OCI-LY7 (cell line): ENCODE results near the gene ANKRD13D.

Experiments
- EZH2phosphoT487 ChIP-seq: fragments of 200-600 bp; sonication (generic); IDR thresholded peaks from 2 replicates; pipeline ENCODE4 v1.6.1; 2018; ENCODE audit warnings: low read depth, borderline replicate concordance, mild to moderate bottlenecking, mixed run types, antibody characterized with exemption, low read length, moderate library complexity, mixed read lengths
- TF ChIP-seq, protein P1 (sequence below): fragments of 200-600 bp; sonication (generic); conservative IDR thresholded peaks from 2 replicates; pipeline ENCODE4 v1.5.1; 2014; ENCODE audit warnings: mild to moderate bottlenecking, antibody characterized with exemption, low read length, moderate library complexity, mixed read lengths

DNA sequence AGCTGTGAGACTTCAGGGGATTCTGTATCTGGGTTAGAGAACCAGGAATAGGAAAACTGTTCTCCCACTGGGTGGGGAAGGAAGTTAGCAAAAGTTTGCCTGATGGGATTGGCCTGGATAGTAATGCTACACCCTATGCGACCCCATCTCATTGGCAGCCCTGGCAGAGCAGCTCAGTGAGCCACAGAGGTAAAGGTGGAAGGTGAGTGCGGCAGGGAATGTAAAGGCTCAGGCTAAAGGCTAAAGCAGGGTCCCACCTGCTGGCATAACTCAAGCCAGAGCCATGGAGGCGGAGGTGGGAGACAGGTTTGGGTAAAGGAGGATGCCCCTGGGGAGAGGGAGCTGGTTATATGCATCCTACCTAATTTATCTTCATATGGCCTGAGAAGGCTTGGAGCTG is 32.9 kb downstream of the ANKRD13D start:
- TF ChIP-seq, protein P1, sequence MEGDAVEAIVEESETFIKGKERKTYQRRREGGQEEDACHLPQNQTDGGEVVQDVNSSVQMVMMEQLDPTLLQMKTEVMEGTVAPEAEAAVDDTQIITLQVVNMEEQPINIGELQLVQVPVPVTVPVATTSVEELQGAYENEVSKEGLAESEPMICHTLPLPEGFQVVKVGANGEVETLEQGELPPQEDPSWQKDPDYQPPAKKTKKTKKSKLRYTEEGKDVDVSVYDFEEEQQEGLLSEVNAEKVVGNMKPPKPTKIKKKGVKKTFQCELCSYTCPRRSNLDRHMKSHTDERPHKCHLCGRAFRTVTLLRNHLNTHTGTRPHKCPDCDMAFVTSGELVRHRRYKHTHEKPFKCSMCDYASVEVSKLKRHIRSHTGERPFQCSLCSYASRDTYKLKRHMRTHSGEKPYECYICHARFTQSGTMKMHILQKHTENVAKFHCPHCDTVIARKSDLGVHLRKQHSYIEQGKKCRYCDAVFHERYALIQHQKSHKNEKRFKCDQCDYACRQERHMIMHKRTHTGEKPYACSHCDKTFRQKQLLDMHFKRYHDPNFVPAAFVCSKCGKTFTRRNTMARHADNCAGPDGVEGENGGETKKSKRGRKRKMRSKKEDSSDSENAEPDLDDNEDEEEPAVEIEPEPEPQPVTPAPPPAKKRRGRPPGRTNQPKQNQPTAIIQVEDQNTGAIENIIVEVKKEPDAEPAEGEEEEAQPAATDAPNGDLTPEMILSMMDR, result no peak
- no peak for TF ChIP-seq EZH2phosphoT487
